Stimulated activated CD4-positive, alpha-beta T cell treated with anti-CD3 and anti-CD28 coated beads, TNF-alpha, amount 100 ng/mL, for 1 hour (primary cell): ENCODE results near the gene GTF3C1.
"Not testable (repeated sequence)": the region's sequence is repeated elsewhere in the genome, so short reads cannot be mapped to it uniquely, and the experiment has no call there.

Source experiments
- DNase-seq, 3 donors: peaks; one replicate each; pipeline ENCODE4 v3.0.0-alpha.2; 2020; ENCODE audit warnings: low read depth in 3 of 3, low spot score in 1 of 3

GTF3C1 gene

GRCh38 chr16:27465483-27465879 is 84.2 kb downstream of the GTF3C1 start:
- no peak for DNase-seq

GRCh38 chr16:27464626-27465482 is 84.9 kb downstream of the GTF3C1 start:
- no peak for DNase-seq

DNA sequence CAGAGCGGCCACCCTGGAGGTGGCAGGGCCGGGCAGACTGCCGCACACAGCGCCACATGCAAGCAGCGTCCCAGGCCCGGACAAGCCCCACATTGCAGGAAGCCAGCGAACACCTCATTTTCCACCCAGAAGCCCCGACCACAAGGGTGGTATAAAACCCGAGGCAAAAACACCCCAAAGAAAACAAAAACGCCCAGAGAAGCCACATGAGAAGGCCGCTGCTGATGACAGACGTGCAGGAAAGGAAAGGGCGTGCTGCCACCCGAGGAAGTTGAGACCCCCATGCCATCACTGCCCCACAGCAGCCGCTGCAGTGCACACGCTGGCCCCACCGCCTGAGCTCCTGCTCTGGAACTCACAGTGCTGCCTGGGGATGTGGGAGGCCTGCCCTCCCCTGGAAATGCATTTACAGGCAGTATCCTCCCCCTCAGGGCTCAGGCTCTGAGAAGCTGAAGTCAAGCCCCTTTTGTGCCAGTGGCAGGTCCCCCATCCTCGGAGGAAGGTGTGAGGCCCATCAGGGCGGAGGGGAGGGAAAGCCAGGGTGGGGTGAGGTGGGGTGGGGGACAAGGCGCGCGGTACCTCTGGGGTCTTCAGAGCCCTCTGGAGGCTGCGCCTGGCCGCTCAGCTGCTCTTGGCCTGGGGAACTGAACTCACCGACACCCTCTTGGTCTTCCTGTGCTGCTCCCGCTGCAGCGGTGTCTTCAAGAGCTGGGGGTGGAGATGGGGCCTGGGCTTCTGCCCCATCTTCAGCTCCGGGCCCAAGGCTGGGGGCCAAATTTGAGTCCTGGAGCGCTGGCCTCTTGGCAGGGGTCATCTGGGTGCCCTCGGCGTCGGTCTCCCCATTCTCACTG is 85.7 kb downstream of the GTF3C1 start:
- DNase-seq = peak in 2 of 3 donors; percentile 21 to 31

DNA sequence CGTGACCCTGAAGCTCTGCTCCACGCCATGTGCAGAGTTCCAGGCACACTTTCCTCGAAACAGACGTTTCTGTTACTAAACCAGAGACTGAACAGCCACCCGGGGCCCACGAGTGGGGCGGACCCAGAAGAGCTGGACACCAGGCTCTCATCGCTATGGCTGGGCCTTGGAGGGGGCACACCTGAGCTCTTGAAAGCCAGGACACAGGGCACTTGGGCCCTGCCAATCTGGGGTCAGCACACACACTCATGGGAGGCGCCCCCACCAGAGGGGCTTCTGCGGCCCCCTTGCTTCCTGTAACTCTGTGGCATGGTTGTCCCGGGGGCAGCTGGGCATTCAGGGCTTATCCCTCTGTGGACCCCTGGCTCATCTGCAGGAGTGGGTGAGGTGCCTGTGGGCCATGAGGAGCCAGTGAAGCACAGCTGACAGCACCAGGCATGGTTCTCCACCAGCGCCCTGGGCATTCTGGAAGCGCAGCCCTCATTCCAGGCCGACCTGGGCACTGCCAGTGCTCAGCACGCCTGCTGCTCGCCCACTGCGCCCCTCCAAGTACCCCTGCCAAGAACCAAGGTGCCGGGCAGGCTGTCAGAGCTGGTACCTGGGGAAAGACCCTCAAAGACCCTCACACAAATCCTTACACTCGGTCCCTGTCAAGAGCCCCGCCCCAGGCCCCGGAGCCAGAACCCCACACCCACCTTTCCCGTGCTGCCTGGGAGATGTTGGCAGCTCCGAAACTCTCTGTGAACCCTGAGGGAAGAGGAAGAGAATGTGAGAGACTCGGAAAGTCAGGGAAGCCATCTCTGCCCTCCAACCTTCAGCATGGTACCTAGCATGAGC is 86.6 kb downstream of the GTF3C1 start:
- DNase-seq = no peak

- no peak for DNase-seq
Observed at GRCh38 chr16:27462200-27462845, 87.4 kb downstream of the GTF3C1 start.

DNA sequence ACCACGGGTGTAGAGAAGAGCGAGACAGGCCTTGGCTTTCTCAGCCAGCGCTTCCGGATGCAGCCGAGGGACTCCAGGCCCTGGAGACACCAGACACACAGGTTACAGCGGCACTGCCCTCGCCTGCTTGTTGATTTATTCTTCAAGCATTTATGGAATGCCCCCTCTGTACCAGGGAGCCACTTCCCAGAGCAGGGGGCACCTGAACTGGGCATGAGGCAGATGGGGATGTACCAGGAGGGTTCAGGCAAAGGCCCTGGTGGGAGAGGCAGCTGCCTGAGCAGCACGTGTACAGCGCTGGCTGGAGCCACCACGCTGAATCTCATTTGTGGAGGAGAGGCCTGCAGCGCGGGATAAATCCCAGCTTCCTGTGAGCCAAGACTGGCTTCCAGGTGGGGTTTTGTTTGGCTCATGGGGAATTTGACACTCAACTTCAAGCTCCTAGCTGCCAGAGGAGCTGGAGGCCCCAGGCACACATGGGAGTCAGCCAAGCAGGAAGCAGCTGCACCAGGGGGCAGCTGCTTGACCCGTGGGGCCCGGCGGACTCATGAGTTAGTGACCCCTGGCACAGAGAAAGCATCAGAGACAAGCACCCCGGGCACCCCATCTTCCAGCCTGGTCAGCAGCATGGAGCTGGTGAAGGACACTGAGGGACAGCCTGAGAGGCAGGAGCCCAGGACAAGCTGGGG is 88.1 kb downstream of the GTF3C1 start:
- no peak for DNase-seq

- DNase-seq = no peak
Observed at GRCh38 chr16:27460663-27461482, 88.8 kb downstream of the GTF3C1 start.

- no peak for DNase-seq
Observed at GRCh38 chr16:27460213-27460612, 89.5 kb downstream of the GTF3C1 start.

- DNase-seq = no peak
Observed at GRCh38 chr16:27458987-27459688, 90.6 kb downstream of the GTF3C1 start.

DNA sequence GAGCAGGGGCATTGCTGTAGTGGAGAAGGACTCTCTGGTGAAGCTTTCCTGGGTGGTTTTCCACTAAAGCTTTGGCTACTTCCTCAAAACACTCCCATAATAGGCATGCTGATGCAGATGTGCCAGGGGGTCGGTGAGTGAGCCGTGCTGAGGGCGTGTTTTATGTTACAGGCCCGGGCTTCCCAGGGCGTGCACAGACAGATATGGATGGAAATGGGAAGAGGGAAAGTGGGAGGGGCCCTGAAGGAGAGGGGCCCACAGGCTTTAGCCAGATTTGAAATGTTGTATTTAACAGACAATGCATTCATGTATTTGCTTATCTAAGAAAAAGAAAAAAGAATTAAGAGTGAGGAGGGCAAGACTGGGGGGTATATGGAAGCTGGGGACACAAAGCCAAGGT is 91.5 kb downstream of the GTF3C1 start:
- DNase-seq = no peak

- DNase-seq = not testable (repeated sequence)
Observed at GRCh38 chr16:27457605-27457900, 92.2 kb downstream of the GTF3C1 start.

GRCh38 chr16:27455700-27456099 is 94.0 kb downstream of the GTF3C1 start:
- DNase-seq = no peak

DNA sequence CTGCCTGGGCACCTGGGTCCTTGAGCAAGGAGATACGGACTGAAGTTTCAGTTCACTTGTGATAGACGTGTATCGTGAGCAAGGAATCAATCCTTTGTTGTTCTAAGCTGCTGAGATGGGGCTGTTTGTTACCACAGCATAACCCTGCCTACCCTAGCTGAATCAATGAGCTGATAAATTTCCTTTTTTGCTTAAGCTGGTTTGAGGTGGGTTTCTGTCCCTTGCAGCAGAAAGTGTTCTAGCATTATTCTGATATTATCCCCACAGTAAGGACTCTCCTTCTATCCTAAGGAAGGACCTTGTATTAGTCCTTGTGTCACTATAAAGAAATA is 96.3 kb downstream of the GTF3C1 start:
- no peak for DNase-seq

DNA sequence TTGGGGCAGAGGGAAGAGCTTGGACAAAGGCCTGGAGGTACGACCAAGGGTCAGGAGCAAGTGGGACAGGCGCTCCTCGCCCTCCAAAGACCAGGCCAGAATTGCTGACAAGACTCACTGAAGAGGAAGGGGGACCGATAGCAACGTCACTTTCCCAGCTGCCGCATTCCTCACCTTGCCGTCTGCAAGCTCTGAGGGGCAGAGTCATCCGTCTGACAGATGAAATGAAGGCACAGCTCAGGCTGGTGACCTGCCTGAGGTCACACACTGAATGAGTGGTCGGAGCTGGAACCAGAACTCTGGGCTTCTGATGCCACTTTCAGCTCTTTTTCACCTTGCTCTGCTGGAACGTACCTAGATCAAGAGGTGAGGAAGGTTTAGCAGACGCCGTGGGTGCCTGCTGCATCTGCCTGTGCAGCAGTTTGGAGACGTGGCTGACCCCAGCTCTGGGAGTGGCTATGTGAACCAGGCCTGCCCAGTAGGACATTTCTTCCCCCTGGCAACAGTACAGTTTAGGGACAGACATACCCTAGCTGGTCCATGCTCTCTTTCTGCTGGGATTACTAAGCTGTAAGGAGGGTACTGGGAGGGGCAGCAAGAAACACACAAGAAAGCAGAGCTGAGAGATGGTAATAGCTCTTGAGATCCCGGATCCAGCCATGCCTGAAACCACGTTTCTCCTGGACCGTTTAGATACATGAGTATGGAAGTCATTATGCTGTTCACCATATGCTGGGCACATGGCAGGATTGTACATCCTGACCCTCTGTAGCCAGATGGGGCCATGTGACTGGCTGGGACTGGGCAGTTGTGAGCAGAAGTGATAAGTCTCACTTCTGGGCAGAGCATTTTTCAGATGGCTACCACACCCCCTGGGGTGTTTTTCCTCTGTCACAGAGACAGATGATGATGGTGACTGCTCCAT is 96.9 kb downstream of the GTF3C1 start:
- DNase-seq = no peak

DNA sequence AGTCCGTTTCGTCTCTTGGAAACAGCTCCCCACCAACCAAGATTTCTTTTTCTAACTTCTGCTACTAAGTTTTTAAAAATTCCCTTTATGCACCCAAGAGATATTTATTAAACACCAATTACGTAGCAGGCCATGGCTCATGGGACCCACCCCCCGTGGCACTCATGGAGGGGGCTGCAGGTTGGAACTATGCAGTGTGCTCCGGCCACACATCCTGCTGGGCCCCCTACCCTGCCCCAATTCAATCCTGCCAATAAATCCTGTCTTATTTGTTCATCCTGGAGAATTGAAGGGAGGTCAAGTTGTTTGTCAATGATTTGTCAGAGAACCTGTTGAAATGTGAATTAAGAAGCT is 99.5 kb downstream of the GTF3C1 start:
- no peak for DNase-seq

GRCh38 chr16:27449434-27450195 is 100.1 kb downstream of the GTF3C1 start:
- peak; percentile 44 to 50 (median 48) for DNase-seq
